ENCODE data around the gene CBARP. TPM values are rescaled to one million over a fixed set of nuclear protein-coding genes. Genes with fewer than 3 reads are reported as not detected.

The CBARP gene
- total and polyA plus RNA-seq, 2 of the 13 experiments (the other 11 are each of a cell fraction or from before 2014, with no cell fraction given), result 1.2 to 1.4 TPM

DNA sequence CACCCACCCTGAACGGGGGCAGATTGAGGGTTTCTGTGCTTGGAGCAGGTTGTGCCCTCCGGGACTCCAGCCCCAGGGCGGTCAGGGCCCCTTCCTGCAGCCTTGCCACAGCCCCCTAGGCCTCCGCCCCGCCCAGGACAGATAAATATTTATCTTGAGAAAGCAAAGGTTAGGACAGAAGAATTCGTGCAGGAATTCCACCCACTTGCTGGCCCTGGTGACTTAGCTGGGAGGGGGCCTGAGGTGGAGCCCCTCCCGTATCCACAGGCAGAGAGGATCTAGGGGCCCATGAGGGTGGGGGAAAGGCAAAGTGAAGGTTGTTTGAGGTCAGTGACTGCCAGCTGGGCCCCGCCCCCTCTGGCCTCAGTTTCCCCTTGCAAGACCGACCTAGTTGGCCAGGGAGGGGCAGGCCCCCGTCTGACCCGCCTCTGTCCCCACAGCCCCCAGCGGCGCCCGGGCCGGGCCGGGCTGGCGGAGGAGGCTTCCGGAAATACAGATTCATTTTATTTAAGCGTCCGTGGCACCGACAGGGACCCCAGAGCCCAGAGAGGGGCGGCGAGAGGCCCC is 15.8 kb upstream of the CBARP start (continued):
- peak; percentile 86 for TF ChIP-seq TEAD3 (CRISPR knock-in tag; optimal IDR thresholded peaks at IDR 0.05; ENCODE audit: borderline replicate concordance)
- no peak for TF ChIP-seq ZNF230 (CRISPR knock-in tag; IDR thresholded peaks at IDR 0.05)
- peak; percentile 52; the same call in 1 of the 2 replicates for TF ChIP-seq MIER3 (CRISPR knock-in tag; IDR thresholded peaks at IDR 0.05; ENCODE audit: borderline replicate concordance)
- TF ChIP-seq ZBTB7B (CRISPR knock-in tag; IDR thresholded peaks at IDR 0.05), result peak; percentile 89
- 0 out of 2 replicates have a peak, but pooled peaks have one; percentile 13 for TF ChIP-seq NFYB (CRISPR knock-in tag; IDR thresholded peaks at IDR 0.05)
- TF ChIP-seq, protein P1, sequence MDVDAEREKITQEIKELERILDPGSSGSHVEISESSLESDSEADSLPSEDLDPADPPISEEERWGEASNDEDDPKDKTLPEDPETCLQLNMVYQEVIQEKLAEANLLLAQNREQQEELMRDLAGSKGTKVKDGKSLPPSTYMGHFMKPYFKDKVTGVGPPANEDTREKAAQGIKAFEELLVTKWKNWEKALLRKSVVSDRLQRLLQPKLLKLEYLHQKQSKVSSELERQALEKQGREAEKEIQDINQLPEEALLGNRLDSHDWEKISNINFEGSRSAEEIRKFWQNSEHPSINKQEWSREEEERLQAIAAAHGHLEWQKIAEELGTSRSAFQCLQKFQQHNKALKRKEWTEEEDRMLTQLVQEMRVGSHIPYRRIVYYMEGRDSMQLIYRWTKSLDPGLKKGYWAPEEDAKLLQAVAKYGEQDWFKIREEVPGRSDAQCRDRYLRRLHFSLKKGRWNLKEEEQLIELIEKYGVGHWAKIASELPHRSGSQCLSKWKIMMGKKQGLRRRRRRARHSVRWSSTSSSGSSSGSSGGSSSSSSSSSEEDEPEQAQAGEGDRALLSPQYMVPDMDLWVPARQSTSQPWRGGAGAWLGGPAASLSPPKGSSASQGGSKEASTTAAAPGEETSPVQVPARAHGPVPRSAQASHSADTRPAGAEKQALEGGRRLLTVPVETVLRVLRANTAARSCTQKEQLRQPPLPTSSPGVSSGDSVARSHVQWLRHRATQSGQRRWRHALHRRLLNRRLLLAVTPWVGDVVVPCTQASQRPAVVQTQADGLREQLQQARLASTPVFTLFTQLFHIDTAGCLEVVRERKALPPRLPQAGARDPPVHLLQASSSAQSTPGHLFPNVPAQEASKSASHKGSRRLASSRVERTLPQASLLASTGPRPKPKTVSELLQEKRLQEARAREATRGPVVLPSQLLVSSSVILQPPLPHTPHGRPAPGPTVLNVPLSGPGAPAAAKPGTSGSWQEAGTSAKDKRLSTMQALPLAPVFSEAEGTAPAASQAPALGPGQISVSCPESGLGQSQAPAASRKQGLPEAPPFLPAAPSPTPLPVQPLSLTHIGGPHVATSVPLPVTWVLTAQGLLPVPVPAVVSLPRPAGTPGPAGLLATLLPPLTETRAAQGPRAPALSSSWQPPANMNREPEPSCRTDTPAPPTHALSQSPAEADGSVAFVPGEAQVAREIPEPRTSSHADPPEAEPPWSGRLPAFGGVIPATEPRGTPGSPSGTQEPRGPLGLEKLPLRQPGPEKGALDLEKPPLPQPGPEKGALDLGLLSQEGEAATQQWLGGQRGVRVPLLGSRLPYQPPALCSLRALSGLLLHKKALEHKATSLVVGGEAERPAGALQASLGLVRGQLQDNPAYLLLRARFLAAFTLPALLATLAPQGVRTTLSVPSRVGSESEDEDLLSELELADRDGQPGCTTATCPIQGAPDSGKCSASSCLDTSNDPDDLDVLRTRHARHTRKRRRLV (CRISPR knock-in tag; IDR thresholded peaks at IDR 0.05), result 0 out of 2 replicates have a peak, but pooled peaks have one; percentile 39
- TF ChIP-seq IRF2 (CRISPR knock-in tag; IDR thresholded peaks at IDR 0.05), result peak; percentile 51; the same call in 1 of the 2 replicates
- TF ChIP-seq, protein P2, sequence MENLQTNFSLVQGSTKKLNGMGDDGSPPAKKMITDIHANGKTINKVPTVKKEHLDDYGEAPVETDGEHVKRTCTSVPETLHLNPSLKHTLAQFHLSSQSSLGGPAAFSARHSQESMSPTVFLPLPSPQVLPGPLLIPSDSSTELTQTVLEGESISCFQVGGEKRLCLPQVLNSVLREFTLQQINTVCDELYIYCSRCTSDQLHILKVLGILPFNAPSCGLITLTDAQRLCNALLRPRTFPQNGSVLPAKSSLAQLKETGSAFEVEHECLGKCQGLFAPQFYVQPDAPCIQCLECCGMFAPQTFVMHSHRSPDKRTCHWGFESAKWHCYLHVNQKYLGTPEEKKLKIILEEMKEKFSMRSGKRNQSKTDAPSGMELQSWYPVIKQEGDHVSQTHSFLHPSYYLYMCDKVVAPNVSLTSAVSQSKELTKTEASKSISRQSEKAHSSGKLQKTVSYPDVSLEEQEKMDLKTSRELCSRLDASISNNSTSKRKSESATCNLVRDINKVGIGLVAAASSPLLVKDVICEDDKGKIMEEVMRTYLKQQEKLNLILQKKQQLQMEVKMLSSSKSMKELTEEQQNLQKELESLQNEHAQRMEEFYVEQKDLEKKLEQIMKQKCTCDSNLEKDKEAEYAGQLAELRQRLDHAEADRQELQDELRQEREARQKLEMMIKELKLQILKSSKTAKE (CRISPR knock-in tag; IDR thresholded peaks at IDR 0.05; ENCODE audit: borderline replicate concordance), result peak; percentile 81; the same call in 1 of the 2 replicates
- 0 out of 2 replicates have a peak, but pooled peaks have one; percentile 31 for TF ChIP-seq ZNF136 (CRISPR knock-in tag; IDR thresholded peaks at IDR 0.05; ENCODE audit: low read depth)
- TF ChIP-seq SALL1 (CRISPR knock-in tag; IDR thresholded peaks at IDR 0.05), result peak; percentile 73
- TF ChIP-seq ZNF674 (CRISPR knock-in tag; IDR thresholded peaks at IDR 0.05; ENCODE audit: low read depth), result no peak
- TF ChIP-seq, protein P3, sequence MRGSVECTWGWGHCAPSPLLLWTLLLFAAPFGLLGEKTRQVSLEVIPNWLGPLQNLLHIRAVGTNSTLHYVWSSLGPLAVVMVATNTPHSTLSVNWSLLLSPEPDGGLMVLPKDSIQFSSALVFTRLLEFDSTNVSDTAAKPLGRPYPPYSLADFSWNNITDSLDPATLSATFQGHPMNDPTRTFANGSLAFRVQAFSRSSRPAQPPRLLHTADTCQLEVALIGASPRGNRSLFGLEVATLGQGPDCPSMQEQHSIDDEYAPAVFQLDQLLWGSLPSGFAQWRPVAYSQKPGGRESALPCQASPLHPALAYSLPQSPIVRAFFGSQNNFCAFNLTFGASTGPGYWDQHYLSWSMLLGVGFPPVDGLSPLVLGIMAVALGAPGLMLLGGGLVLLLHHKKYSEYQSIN (CRISPR knock-in tag; IDR thresholded peaks at IDR 0.05; ENCODE audit: borderline replicate concordance), result no peak
- peak; percentile 43 for TF ChIP-seq POLR2AphosphoS5 (IDR thresholded peaks at IDR 0.05; ENCODE audit: low read depth, low read length)
- TF ChIP-seq ZNF337 (CRISPR knock-in tag; IDR thresholded peaks at IDR 0.05; ENCODE audit: borderline replicate concordance, low read depth), result no peak
- TF ChIP-seq, protein P4, sequence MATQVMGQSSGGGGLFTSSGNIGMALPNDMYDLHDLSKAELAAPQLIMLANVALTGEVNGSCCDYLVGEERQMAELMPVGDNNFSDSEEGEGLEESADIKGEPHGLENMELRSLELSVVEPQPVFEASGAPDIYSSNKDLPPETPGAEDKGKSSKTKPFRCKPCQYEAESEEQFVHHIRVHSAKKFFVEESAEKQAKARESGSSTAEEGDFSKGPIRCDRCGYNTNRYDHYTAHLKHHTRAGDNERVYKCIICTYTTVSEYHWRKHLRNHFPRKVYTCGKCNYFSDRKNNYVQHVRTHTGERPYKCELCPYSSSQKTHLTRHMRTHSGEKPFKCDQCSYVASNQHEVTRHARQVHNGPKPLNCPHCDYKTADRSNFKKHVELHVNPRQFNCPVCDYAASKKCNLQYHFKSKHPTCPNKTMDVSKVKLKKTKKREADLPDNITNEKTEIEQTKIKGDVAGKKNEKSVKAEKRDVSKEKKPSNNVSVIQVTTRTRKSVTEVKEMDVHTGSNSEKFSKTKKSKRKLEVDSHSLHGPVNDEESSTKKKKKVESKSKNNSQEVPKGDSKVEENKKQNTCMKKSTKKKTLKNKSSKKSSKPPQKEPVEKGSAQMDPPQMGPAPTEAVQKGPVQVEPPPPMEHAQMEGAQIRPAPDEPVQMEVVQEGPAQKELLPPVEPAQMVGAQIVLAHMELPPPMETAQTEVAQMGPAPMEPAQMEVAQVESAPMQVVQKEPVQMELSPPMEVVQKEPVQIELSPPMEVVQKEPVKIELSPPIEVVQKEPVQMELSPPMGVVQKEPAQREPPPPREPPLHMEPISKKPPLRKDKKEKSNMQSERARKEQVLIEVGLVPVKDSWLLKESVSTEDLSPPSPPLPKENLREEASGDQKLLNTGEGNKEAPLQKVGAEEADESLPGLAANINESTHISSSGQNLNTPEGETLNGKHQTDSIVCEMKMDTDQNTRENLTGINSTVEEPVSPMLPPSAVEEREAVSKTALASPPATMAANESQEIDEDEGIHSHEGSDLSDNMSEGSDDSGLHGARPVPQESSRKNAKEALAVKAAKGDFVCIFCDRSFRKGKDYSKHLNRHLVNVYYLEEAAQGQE (IDR thresholded peaks at IDR 0.05; ENCODE audit: borderline replicate concordance in 1 of 2, low read depth in 1 of 2, low read length in 2 of 2), result peak in 1 of 2 experiments; percentile 52; a peak in 1 of 4 replicates
- peak; percentile 71 for TF ChIP-seq U2AF1 (optimal IDR thresholded peaks at IDR 0.05; ENCODE audit: low read depth, low read length)
- TF ChIP-seq ZFX (CRISPR knock-in tag; IDR thresholded peaks at IDR 0.05; ENCODE audit: low read depth), result peak; percentile 57
